NCI-H1930 (cell line): ENCODE data around the gene ZNF746.
"Not testable (repeated sequence)": the region's sequence is repeated elsewhere in the genome, so short reads cannot be mapped to it uniquely, and the experiment has no call there.

ENCODE experiments used
- DNase-seq, 2 experiments: peaks; one replicate each; lab custom pipeline; 2025; lab: John Stamatoyannopoulos, UW

Gene ZNF746

GRCh38 chr7:149497467-149498261 is at the start of gene ZNF746:
ZNF746 (minus strand) TSS chr7:149497809; CDS start chr7:149497536, 273 bp downstream.
- DNase-seq: peak; percentile 63 to 86

- DNase-seq: no peak
Measured at GRCh38 chr7:149547126-149547525, 49.5 kb upstream of the ZNF746 start.

DNA sequence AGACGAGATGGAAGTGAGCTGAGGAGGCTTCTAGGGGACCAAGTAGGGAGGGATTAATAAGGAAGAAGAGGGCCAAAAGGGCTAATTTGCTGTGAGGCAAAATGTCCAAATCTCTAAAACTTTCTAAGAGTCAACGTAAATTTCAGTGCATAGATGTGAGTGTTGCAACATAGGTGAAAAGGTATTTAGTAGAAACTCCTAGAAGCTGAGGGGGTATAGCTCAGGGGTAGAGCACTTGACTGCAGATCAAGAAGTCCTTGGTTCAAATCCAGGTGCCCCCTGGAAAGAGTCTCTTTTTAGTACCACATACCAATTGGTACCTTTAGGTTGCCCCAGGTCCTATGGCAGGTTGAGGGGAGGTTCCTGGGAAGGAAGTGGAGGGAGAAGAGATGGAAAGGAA is 48.7 kb upstream of the ZNF746 start:
- no peak for DNase-seq

DNA sequence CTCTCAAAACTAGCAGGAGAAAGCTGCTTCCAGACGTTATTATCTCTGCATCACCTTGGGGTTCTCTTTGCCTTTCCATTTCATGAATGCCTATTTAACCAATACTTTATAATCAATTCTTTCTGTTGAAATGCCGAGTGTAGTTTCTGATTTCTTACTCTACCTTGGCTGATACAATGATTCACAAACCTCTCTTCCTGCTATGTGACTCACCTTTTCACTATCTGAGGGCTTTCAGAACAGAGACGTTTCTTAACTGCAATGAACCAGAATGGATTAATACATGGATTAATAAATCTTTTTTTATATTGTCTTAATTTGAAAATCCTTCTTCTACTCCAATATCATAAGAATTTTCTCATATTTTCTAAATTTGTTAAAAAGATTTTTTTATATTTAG is 46.4 kb upstream of the ZNF746 start:
- no peak for DNase-seq

DNA sequence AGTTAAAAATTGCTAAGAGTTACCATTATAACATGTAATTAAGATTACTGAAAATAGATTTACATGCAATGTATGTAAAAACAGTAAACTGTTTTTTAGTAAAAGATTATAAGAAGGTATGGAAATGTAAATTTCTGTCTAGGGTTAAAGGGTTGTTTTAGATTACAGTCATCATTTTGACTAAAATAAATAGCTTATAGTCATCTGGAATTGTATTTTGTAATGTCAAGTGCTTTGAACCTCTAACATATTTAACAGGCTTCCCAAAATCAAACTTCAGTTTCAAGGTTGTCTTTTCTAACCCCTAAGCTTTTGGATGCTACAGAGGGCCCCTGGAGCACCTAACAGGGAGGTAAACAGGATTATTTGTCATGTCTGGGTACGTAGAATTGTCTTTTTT is 35.0 kb upstream of the ZNF746 start:
- DNase-seq: no peak

DNA sequence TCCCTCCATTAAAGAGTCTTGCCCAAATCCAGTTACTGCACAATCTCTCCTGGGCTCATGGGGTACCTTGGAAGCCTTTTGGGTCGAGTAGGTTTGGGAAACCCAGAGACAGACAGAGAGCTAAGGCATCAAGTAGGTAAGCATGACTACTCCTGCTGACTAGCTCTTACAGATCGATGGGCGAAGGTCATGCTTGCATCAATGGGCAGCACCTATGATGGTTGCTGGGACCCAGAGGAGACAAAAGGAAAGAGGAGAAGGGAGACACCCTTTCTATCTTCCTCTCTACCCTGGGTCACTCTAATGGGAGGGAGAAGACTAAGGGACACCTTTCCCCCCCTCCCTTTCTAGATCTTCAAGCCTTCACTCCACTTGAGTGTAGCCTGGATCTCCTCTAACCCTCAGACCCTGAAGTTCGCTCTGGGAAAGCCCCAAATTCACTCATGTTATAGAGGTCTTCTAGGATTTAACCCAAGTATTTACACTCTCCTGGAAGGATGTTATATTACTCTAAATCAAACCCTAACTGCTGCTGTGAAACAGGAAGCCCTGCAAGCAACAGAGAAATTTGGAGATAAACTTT is 31.6 kb upstream of the ZNF746 start:
- no peak for DNase-seq

DNA sequence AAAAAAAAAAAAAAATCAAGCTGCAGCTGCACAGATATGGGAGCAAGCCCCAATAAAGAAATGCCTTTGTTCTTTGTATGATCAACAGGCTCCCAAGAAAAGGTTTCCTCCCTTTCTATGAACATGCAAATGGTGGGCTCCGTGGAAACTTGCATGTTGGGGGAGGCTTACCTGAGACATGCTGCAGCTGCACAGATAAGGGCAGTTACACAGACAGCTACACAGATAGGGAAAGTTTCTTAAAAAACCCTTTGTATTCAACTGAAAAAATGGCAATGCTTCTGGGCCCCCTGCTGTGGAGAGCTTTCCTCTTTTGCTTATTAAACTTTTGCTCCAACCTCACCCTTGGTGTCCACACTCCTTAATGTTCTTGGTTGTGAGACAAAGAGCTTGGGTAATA is 29.8 kb upstream of the ZNF746 start:
- DNase-seq: no peak

GRCh38 chr7:149525280-149525679 is 27.7 kb upstream of the ZNF746 start:
- no peak for DNase-seq

DNA sequence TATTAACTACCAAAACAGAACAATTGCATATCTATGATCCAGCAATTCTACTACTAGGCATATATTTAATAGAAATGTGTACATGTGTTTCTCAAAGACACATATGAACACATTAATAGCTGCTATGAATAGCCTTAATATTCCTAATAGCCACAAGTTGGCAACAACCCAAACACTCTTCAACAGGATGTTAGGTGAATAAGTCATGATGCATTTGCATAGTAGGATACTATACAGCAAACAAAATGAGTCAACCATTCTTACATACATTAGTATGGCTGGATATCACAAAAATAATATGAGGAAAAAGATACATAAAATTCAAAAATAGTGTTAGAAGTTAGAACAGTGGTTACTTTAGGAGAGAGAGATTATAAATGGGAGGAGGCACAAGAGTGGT is 26.8 kb upstream of the ZNF746 start:
- DNase-seq: no peak

GRCh38 chr7:149510248-149510647 is 12.6 kb upstream of the ZNF746 start:
- no peak for DNase-seq

DNA sequence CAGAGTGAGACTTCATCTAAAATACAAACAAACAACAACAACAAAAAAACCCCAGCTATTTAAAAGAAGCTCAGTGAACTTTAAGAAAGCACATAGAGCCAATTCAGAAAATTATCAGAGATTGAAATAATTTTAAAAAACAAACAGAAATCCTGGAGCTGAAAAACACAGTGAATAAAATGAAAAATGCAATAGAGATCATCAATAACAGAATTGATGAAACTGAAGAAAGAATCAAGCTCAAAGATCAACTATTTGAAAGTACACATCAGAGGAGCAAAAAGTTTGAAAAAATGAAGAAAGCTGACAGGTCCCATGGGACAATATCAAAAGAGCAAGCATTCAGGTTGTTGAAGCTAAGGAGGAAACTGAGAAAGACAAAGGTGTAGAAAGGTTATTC is 12.2 kb upstream of the ZNF746 start:
- no peak for DNase-seq

GRCh38 chr7:149505551-149505950 is 7.9 kb upstream of the ZNF746 start:
- no peak for DNase-seq

DNA sequence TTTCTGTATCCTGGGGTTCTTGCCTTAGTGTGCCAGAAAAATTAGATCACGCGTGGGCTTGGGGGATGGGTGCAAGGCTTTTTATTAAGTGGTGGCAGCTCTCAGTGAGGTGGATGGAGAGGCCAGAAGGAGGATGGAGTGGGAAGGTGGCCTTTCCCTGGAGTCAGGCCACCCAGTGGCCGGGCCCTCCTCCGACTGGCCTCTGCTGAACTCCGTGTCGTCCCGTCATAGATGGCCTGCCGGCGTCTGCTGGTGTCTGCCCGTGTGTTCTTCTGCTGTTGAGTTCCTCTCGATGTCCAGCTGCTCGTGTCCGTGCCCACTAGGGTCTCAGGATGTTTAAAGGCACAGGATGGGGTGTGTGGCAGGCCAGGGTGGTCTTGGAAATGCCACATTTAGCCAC is 4.0 kb upstream of the ZNF746 start:
- no peak for DNase-seq

GRCh38 chr7:149500910-149501309 is 3.3 kb upstream of the ZNF746 start:
- no peak for DNase-seq

DNA sequence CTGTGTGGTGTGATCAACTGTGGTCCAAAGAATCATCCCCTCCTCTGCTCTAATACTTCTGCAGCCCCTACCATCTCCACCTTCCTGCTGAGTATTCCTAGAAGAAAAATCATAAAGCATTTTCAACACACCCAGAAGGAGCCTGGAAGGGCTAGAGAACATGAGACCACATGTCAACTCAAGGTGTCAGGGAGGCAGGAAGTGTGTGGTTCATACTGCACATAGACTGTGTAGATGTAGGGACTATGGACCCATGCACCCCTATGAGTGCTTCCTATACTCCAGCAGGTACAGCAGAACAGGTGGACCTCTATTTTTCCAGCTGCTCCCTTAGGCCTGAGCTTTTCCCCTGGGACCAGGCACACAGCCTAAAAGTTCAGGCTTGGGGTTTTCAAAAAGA is 2.6 kb upstream of the ZNF746 start:
- no peak for DNase-seq

- DNase-seq: no peak
Measured at GRCh38 chr7:149498811-149499210, 1.2 kb upstream of the ZNF746 start.

- DNase-seq: no peak
Measured at GRCh38 chr7:149496642-149497391, 792 bp downstream of the ZNF746 start.

DNA sequence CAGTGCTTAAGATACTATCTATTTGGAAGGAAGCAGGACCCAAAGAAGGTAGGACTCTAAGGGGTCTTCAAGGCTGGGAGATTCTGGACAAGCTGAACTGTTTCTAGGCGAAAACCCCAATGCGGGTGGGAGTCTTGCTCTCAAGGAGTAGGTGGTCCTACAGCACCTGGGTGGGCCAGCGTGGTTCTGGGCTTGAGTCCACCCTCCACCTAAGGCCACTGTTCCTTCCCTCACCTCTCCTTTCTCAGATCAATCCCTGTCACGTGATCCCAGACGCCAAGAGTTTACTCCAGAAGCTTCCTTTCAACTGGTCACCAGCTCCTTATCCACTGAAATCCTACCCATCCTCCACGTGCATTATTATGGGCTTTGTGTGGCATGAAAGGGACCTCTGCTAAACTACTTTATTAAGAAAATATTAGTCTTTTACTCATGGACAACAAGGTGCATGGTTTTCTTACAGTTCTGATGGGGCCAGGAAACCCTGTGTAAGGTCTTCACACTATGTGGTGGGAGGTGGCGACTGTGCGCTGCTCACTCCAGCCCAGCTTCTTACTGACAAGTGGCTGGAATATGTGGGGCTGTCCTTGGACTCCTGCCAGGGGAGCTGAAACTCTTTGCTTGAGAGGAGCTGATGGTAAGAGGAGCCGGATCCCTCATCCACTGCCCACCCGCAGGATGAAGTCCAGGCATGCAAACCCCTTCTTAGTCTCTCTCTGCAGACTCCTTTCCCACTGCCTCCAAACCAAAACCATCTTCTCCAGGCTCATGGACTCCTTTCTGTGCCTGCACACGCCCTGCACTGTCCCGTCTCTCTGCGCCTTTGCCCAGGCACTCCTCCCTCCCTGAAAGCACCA is 1.6 kb downstream of the ZNF746 start:
- no peak for DNase-seq

GRCh38 chr7:149494738-149495368 is 2.8 kb downstream of the ZNF746 start:
- no peak for DNase-seq

GRCh38 chr7:149493975-149494374 is 3.6 kb downstream of the ZNF746 start:
- not testable (repeated sequence) for DNase-seq

DNA sequence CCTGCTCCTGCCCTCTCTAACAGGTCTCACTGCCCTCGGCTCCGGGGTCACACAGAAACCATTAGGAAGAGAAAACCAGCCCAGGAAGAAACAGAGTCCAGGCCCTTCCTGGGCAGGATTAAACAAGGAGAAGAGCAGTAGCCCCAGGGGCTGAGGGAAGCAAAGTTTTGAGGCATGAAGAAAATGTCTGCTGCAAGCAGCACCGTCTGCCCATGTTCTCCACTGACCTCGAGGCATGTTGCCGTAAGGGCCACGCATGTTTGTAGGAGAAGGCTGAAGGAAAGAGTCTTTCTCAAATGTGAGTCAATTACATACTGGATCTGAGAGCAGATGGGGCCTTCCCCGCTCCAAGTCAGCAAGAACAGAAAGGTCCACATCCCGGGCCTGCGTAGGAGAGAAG is 4.2 kb downstream of the ZNF746 start:
- DNase-seq: no peak
